ENCODE measurements around the gene PIGH. TPM values are rescaled to one million over a fixed set of nuclear protein-coding genes. Genes with fewer than 3 reads are reported as not detected.
A peak's percentile ranks its signal among the peaks of the same experiment; 100 is the strongest.

The PIGH gene
- total and polyA plus RNA-seq, 12 donors, result 9.0 to 23.3 (median 10.3) TPM

- no peak overlapping the region for H3K4me3 ChIP-seq
- H3K4me1 ChIP-seq, result no peaks in the 10 kb centered on the region
- WGBS, 2 donors, result 44 to 90% methylated on average over 2 of the region's 2 CpGs
- intact Hi-C loops (cut with DNase I), result loop anchor here in 4 of 10 donors (10.0 kb wide), 1 partner anchor 116 kb away; the partner anchor contains the start of gene RDH12 (in 4 of the 4)
- no peak for DNase-seq
- H3K27me3 ChIP-seq, result no peaks in the 10 kb centered on the region
- no peak for TF ChIP-seq CTCF (IDR thresholded peaks at IDR 0.05)
- H3K27ac ChIP-seq, result no peak overlapping the region
- H3K9me3 ChIP-seq, result no peaks in the 10 kb centered on the region
- ATAC-seq, result no peak
- peaks cover 0 to 82% (median 36%) of the 10 kb centered on the region in 9 donors for H3K36me3 ChIP-seq
These were observed 10.8 kb downstream of the PIGH start for GRCh38 chr14:67589204-67589770.

DNA sequence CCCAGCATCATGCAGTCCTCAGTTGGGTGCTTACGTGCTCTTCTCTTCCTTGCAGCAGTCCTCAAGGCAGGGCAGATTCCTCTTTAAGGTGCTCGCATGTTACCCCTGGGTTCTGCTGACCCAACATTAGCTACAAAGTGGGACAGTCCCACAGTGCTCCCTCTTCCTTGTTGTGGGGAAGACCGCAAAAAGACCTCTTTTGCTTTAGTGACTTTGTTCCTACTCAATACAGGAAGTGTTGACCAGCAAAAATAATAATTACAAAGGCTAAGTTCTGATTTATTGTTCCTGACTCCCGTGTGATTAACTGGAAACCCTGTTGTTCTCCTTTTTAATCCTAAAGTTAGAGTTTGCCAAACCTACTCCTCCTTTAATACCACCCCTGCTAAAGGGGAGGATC, 13.7 kb downstream of the PIGH start:
- Histone ChIP-seq H3K27ac (peak overlapping the region in 1 of 10 donors; percentile 40), H3K9me3 (no peaks in the 10 kb centered on the region), H3K36me3 (peaks cover 0 to 52% (median 18%) of the 10 kb centered on the region in 9 donors), H3K27me3 (no peaks in the 10 kb centered on the region), H3K4me3 (no peak overlapping the region), H3K4me1 (no peaks in the 10 kb centered on the region)
- intact Hi-C loops (cut with DNase I), result loop anchor here in 4 of 10 donors (10.0 kb wide), 1 partner anchor 118 kb away; the partner anchor contains the start of gene RDH12 (in 4 of the 4)
- WGBS, 2 donors, result 79 to 80% methylated on average over 4 of the region's 4 CpGs
- ATAC-seq, result peak in 1 of 8 donors; percentile 16
- TF ChIP-seq CTCF (IDR thresholded peaks at IDR 0.05), result no peak
- DNase-seq, result no peak

DNA sequence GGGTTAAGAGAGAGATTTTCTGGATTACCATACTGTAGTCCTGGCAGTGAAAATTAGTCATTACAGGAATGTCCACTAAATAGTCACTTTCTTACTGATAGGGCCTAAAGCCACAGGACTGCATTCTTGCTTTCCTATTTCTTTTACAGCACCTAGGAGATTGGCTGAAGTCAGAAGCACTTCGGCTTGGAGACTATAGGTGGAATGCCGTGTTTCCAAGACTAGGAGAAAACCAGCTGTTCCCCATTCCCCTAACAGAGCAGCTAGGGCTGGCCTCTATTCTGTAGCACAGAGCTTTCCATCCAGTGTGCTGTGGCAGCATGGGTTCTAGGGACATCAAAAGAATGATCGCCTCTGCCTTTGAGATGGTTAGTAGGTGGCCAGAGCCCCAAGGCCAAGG, 15.1 kb downstream of the PIGH start:
- no peak for TF ChIP-seq CTCF (IDR thresholded peaks at IDR 0.05)
- intact Hi-C loops (cut with DNase I), result loop anchor here (1.0 to 10.0 kb wide), 5 partner anchors 112 to 120 kb away; partner anchors contain the start of genes RDH12 (in 5 of the 10) and RDH11 (in 1 of the 10)
- Histone ChIP-seq H3K27me3 (no peaks in the 10 kb centered on the region), H3K4me1 (no peaks in the 10 kb centered on the region), H3K9me3 (no peaks in the 10 kb centered on the region), H3K27ac (no peak overlapping the region), H3K36me3 (peaks cover 0 to 38% (median 8%) of the 10 kb centered on the region in 9 donors), H3K4me3 (no peak overlapping the region)
- DNase-seq (no peak), ATAC-seq (no peak)
- WGBS, 2 donors, result 92% methylated on average over 3 of the region's 3 CpGs

GRCh38 chr14:67583711-67584644, 16.1 kb downstream of the PIGH start:
- H3K4me1 ChIP-seq, result no peaks in the 10 kb centered on the region
- H3K36me3 ChIP-seq, result peaks cover 0 to 37% (median 4%) of the 10 kb centered on the region in 9 donors
- intact Hi-C loops (cut with DNase I), result loop anchor here in 9 of 10 donors (1.0 to 10.0 kb wide), 5 partner anchors 113 to 121 kb away; partner anchors contain the start of genes RDH12 (in 5 of the 9) and RDH11 (in 1 of the 9)
- no peak overlapping the region for H3K4me3 ChIP-seq
- ATAC-seq, result peak; percentile 53 to 84 (median 78)
- DNase-seq, result peak in 1 of 2 donors; percentile 32
- peak; percentile 33 to 70 (median 63) for TF ChIP-seq CTCF (IDR thresholded peaks at IDR 0.05)
- 86 to 90% methylated on average over 6 of the region's 6 CpGs for WGBS, 2 donors
- no peaks in the 10 kb centered on the region for H3K9me3 ChIP-seq
- no peak overlapping the region for H3K27ac ChIP-seq
- no peaks in the 10 kb centered on the region for H3K27me3 ChIP-seq

All from heart right ventricle (tissue), 16 donors.